ENCODE measurements around the gene RBM19. TPM values are rescaled to one million over a fixed set of nuclear protein-coding genes. Genes with fewer than 3 reads are reported as not detected.

Gene RBM19
- total and polyA plus RNA-seq, 4 donors = 17.9 to 33.6 (median 21.9) TPM

DNA sequence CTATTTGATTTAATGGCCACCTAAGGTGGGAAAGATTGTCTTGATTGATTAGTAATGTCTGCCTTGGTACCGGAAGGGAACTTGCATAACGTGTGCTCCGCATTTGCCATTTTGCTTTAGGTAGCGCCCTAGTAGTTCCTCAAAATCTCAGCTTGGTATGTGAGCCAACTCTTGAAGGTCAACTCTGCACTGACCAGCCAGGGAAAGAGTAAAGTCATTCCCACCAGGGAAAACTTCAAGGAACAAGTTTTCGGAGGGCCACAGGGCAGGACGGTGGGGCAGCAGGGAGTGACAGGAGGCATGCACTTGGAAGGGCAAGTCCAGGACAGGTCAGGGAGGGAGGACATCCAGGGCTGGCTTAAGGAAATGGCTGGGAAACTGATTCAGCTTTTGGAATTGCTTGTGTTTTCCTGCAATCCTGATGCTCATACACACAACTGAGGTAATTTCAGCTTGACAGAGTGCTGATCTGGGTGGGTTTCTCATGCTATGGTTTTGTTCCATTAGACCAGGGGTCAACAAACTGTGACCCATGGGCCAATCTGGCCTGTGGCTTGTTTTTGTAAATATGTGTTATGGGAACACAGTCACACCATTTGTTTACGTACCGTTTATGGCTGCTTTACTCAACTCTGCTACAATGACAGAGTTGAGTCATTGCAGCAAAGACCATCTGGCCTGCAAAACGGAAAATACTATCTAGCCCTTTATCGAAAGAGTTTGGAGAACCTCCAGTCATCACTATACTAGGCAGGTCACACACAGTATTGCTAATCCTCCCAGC, 184.5 kb downstream of the RBM19 start:
- DNase-seq = no peak
- Histone ChIP-seq H3K9me3 (ENCODE audit: control insufficient read depth in 4 of 4, insufficient read depth in 3 of 4, low read length in 3 of 4) (peaks cover 0 to 19% (median 0%) of the 10 kb centered on the region in 4 donors), H3K4me1 (ENCODE audit: control insufficient read depth in 5 of 5, insufficient read depth in 5 of 5, low read length in 5 of 5) (no peaks in the 10 kb centered on the region), H3K36me3 (ENCODE audit: control insufficient read depth in 4 of 4, insufficient read depth in 4 of 4, low read length in 4 of 4) (peaks cover 0 to 1% (median 0%) of the 10 kb centered on the region in 4 donors), H3K27ac (ENCODE audit: low read depth in 1 of 2, low read length in 1 of 2) (no peak overlapping the region), H3K27me3 (ENCODE audit: control insufficient read depth in 3 of 3, insufficient read depth in 3 of 3, low read length in 2 of 3) (peaks cover 4 to 21% (median 8%) of the 10 kb centered on the region in 3 donors), H3K4me3 (no peak overlapping the region), H3K9ac (ENCODE audit: insufficient read depth in 1 of 2, low read length in 2 of 2) (no peak overlapping the region)
- TF ChIP-seq, protein P1, sequence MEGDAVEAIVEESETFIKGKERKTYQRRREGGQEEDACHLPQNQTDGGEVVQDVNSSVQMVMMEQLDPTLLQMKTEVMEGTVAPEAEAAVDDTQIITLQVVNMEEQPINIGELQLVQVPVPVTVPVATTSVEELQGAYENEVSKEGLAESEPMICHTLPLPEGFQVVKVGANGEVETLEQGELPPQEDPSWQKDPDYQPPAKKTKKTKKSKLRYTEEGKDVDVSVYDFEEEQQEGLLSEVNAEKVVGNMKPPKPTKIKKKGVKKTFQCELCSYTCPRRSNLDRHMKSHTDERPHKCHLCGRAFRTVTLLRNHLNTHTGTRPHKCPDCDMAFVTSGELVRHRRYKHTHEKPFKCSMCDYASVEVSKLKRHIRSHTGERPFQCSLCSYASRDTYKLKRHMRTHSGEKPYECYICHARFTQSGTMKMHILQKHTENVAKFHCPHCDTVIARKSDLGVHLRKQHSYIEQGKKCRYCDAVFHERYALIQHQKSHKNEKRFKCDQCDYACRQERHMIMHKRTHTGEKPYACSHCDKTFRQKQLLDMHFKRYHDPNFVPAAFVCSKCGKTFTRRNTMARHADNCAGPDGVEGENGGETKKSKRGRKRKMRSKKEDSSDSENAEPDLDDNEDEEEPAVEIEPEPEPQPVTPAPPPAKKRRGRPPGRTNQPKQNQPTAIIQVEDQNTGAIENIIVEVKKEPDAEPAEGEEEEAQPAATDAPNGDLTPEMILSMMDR (IDR thresholded peaks at IDR 0.05; ENCODE audit: control extremely low read depth, extremely low read depth) = no peak
- 58 to 62% methylated on average over 10 of the region's 10 CpGs for WGBS, 2 donors
- no peak for ATAC-seq (ENCODE audit: insufficient read depth, low FRiP score)

DNA sequence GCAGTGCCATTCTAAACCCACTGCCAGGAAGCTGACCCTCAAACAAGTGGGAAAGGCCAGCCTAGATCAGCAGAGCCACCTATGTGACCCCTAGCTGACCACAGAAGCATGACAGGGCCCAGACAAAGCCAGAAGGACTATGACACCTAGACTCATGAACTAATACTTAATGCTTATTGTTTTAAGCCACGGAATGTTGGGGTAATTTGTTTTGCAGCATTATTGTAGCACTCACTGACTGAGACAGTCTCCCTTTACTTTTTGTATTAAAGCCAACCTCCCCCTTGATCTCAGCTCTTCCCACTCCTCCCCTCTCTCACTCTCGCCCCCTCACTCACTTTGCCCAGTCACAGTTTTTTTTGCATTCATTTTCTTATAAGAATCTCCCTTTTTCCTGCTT, 186.4 kb downstream of the RBM19 start:
- Histone ChIP-seq H3K9ac (ENCODE audit: insufficient read depth in 1 of 2, low read length in 2 of 2) (no peak overlapping the region), H3K9me3 (ENCODE audit: control insufficient read depth in 4 of 4, insufficient read depth in 3 of 4, low read length in 3 of 4) (peaks cover 0 to 13% (median 0%) of the 10 kb centered on the region in 4 donors), H3K4me1 (ENCODE audit: control insufficient read depth in 5 of 5, insufficient read depth in 5 of 5, low read length in 5 of 5) (no peaks in the 10 kb centered on the region), H3K27me3 (ENCODE audit: control insufficient read depth in 3 of 3, insufficient read depth in 3 of 3, low read length in 2 of 3) (peaks cover 2 to 26% (median 6%) of the 10 kb centered on the region in 3 donors), H3K36me3 (ENCODE audit: control insufficient read depth in 4 of 4, insufficient read depth in 4 of 4, low read length in 4 of 4) (peaks cover 0 to 1% (median 0%) of the 10 kb centered on the region in 4 donors), H3K4me3 (no peak overlapping the region), H3K27ac (ENCODE audit: low read depth in 1 of 2, low read length in 1 of 2) (no peak overlapping the region)
- TF ChIP-seq, protein P1 (IDR thresholded peaks at IDR 0.05; ENCODE audit: control extremely low read depth, extremely low read depth) = no peak
- ATAC-seq (ENCODE audit: insufficient read depth, low FRiP score) = no peak
- 84 to 90% methylated on average over 2 of the region's 2 CpGs for WGBS, 2 donors
- DNase-seq = no peak

DNA sequence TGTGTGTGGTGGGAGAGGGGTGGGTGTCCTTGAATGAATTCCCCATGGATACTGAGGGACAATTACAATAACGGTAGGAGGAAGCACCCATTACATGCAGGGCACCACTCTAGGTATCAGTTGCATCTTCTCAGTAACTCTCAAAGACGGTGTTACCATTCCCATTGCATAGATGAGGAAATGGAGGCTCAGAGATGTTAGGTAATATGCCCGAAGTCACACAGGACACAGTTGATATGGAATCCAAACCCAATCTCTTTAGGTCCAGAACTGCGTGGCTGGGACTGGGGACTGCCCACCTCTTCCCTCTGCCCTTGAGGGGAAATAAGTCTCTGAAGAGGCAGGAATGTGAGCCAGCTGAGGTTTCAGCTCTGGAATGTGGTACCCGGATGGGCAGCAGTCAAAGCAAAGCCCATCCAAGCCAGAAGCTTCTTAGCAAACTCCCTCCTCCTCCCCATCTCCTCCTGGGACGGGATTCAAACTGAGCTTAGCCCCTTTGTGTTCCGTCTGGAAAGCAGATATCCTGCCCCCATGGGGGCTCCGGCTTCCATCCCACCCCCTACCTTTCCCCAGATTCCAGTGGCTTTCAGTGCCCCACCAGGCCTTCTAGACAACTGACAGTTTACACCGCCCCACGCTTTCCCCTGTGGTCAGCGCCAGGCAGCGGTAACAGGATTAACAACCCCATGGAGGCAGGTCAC, 187.5 kb downstream of the RBM19 start:
- ATAC-seq (ENCODE audit: insufficient read depth, low FRiP score) (no peak), DNase-seq (no peak)
- WGBS, 2 donors = 39% methylated on average over 12 of the region's 12 CpGs
- H3K9ac ChIP-seq (ENCODE audit: insufficient read depth in 1 of 2, low read length in 2 of 2) = no peak overlapping the region
- H3K4me3 ChIP-seq = no peak overlapping the region
- TF ChIP-seq, protein P1 (IDR thresholded peaks at IDR 0.05; ENCODE audit: control extremely low read depth, extremely low read depth) = no peak
- H3K27me3 ChIP-seq (ENCODE audit: control insufficient read depth in 3 of 3, insufficient read depth in 3 of 3, low read length in 2 of 3) = peaks cover 2 to 24% (median 9%) of the 10 kb centered on the region in 3 donors
- H3K27ac ChIP-seq (ENCODE audit: low read depth in 1 of 2, low read length in 1 of 2) = no peak overlapping the region
- no peaks in the 10 kb centered on the region for H3K4me1 ChIP-seq (ENCODE audit: control insufficient read depth in 5 of 5, insufficient read depth in 5 of 5, low read length in 5 of 5)
- H3K36me3 ChIP-seq (ENCODE audit: control insufficient read depth in 4 of 4, insufficient read depth in 4 of 4, low read length in 4 of 4) = peaks cover 0 to 1% (median 0%) of the 10 kb centered on the region in 4 donors
- H3K9me3 ChIP-seq (ENCODE audit: control insufficient read depth in 4 of 4, insufficient read depth in 3 of 4, low read length in 3 of 4) = peaks cover 0 to 11% (median 0%) of the 10 kb centered on the region in 4 donors

Measured in lung (tissue), 12 donors.